Memory B cell (primary cell): ENCODE data around the gene NDUFA9.

Experiments
- ATAC-seq: fragments of 150-1000 bp; cut with Tn5 transposase; 2 replicates; pipeline ENCODE4 v1.10.0; 2021; ENCODE audit warnings: low read depth, mild to moderate bottlenecking, moderate library complexity
- DNase-seq, 2 donors: peaks; one replicate each; pipeline ENCODE4 v3.0.0; 2022; ENCODE audit warnings: low spot score in 2 of 2
- H3K27ac Mint-ChIP-seq: one replicate; pipeline ENCODE4 v1.8.0; 2022; ENCODE audit warnings: mild to moderate bottlenecking, moderate library complexity, mixed read lengths
- H3K27me3 Mint-ChIP-seq: one replicate; pipeline ENCODE4 v1.8.0; 2022; ENCODE audit warnings: mixed read lengths
- H3K36me3 Mint-ChIP-seq: one replicate; pipeline ENCODE4 v1.8.0; 2022; ENCODE audit warnings: mild to moderate bottlenecking, mixed read lengths
- H3K4me1 Mint-ChIP-seq: one replicate; pipeline ENCODE4 v1.8.0; 2022; ENCODE audit warnings: mixed read lengths
- H3K4me3 Mint-ChIP-seq: one replicate; pipeline ENCODE4 v1.8.0; 2022; ENCODE audit warnings: mild to moderate bottlenecking, moderate library complexity, mixed read lengths
- H3K9me3 Mint-ChIP-seq: one replicate; pipeline ENCODE4 v1.8.0; 2022; ENCODE audit warnings: mixed read lengths

Gene NDUFA9

GRCh38 chr12:4648501-4649357 lies at the start of gene NDUFA9, which contains the start of gene AKAP3:
Gene NDUFA9, plus strand, starts transcription at chr12:4649114. Its CDS starts 13 bp downstream, at chr12:4649127.
Gene AKAP3, minus strand, starts transcription at chr12:4649051. Its CDS starts 10,855 bp downstream, at chr12:4638196.
- peaks cover 29% of the 10 kb centered on the region for H3K4me1 Mint-ChIP-seq
- peaks cover 4% of the 10 kb centered on the region for H3K36me3 Mint-ChIP-seq
- peak; percentile 87 for ATAC-seq
- peak; percentile 58 to 72 for DNase-seq
- H3K27ac Mint-ChIP-seq, result peak within 1 kb of the TSS; percentile 92
- no peaks in the 10 kb centered on the region for H3K9me3 Mint-ChIP-seq
- H3K27me3 Mint-ChIP-seq, result no peaks in the 10 kb centered on the region
- peak within 1 kb of the TSS; percentile 98 for H3K4me3 Mint-ChIP-seq

DNA sequence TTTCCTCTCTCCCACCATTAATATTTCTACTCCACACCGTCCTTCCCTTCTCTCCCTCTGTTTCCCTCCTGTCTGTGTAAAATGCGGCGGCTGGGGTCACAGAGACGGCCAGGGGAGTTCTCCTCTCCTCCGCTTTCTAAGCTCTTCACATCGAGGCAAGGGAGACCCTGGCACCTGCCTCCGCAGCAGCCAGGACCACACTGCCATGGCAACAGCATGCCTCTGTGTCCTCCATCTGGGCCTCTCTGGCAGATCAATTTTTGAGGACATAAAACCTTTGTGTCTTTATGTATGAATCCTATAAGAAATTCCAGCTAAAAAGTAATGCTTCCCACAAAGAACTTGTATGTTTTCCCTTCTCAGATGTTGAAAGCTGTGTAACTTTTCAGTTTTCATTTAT lies 45.5 kb upstream of the NDUFA9 start:
- Mint-ChIP-seq H3K4me3 (no peak overlapping the region), H3K36me3 (peaks cover 9% of the 10 kb centered on the region), H3K27me3 (no peaks in the 10 kb centered on the region), H3K27ac (no peak overlapping the region), H3K4me1 (peaks cover 20% of the 10 kb centered on the region), H3K9me3 (no peaks in the 10 kb centered on the region)
- DNase-seq (no peak), ATAC-seq (no peak)

DNA sequence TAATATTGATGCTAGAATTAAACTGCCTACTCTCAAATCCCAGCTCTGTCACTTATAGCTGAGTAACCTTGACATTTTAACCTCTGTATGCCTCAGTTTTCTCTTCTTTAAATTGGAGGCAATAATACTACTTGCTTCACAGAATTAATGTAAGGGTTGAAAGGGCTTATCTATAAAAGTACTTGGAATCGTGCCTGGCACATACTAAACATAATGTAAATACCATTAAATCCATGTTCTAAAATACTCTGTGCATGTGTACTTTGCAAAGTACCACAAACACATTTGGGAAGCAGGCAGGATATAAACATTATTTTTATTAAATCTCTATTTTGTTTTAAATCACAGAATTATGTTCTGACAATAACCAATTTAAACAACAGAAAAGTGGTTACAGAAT lies 45.0 kb upstream of the NDUFA9 start:
- ATAC-seq (no peak), DNase-seq (no peak)
- H3K27ac Mint-ChIP-seq, result no peak overlapping the region
- H3K27me3 Mint-ChIP-seq, result no peaks in the 10 kb centered on the region
- H3K9me3 Mint-ChIP-seq, result no peaks in the 10 kb centered on the region
- H3K36me3 Mint-ChIP-seq, result peaks cover 9% of the 10 kb centered on the region
- peaks cover 20% of the 10 kb centered on the region for H3K4me1 Mint-ChIP-seq
- no peak overlapping the region for H3K4me3 Mint-ChIP-seq

DNA sequence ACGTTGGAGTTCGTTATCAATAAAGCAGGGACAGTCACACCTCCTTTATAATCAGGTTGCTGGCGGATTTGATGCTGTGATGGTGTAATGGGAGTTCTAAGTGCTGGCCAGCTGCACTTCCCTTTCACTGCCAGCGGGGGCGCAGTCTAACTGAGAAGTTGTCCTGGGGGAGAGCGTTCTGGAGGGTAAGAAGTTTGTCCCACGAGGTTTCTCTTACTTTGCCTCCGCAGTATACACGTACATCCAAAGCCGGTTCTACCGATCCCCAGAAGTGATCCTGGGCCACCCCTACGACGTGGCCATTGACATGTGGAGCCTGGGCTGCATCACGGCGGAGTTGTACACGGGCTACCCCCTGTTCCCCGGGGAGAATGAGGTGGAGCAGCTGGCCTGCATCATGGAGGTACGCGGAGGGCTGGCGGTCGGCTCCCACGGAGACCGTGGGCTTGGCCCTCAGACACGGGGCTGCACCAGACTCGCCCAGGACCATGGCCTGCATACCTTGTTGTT lies 44.2 kb upstream of the NDUFA9 start:
- H3K27me3 Mint-ChIP-seq, result no peaks in the 10 kb centered on the region
- H3K4me3 Mint-ChIP-seq, result peak overlapping the region; percentile 97
- no peaks in the 10 kb centered on the region for H3K9me3 Mint-ChIP-seq
- H3K4me1 Mint-ChIP-seq, result peaks cover 20% of the 10 kb centered on the region
- peak; percentile 94 for ATAC-seq
- H3K27ac Mint-ChIP-seq, result peak overlapping the region; percentile 83
- DNase-seq, result peak; percentile 77
- H3K36me3 Mint-ChIP-seq, result peaks cover 13% of the 10 kb centered on the region

DNA sequence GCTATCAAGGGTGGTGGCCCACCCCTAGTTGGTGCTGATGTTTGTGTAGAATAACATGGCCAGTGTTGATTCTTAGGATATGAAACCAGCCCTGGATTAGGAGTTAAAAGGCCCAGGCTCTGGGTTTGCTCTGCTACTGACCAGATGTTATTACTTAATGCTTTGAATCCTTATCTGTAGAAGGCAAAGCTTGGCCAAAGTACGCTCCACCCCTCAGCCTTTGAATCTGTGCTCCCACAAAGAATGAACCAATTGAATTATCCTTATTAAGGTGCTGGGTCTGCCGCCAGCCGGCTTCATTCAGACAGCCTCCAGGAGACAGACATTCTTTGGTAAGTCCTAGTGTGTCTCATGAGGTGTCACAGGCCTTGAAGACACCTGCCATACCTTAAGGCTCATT lies 41.9 kb upstream of the NDUFA9 start:
- Mint-ChIP-seq H3K9me3 (no peaks in the 10 kb centered on the region), H3K27me3 (no peaks in the 10 kb centered on the region), H3K4me1 (peaks cover 20% of the 10 kb centered on the region), H3K4me3 (no peak overlapping the region), H3K27ac (no peak overlapping the region), H3K36me3 (peaks cover 23% of the 10 kb centered on the region)
- DNase-seq (no peak), ATAC-seq (no peak)

DNA sequence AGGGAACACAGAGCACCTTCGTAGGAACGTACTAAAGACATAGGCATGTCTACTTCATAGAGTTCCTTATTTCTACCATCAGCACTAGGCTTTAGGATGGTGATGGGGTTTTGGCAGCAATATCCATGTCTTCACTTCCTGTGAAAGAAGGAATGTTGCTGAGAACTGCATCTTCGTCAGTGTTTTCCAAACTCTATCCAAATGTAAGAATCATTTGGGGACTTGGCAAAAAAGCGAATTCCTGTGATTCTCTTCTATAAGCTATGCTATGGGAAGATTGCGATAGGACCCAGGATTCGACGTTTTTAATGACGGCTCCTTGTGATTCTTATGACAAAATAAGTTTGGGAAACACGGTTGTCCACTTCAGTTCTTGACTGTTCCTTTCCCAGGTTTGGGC lies 39.8 kb upstream of the NDUFA9 start:
- Mint-ChIP-seq H3K4me3 (no peak overlapping the region), H3K36me3 (peaks cover 35% of the 10 kb centered on the region), H3K9me3 (no peaks in the 10 kb centered on the region), H3K27me3 (no peaks in the 10 kb centered on the region), H3K27ac (no peak overlapping the region), H3K4me1 (peaks cover 20% of the 10 kb centered on the region)
- ATAC-seq, result no peak
- DNase-seq, result no peak

GRCh38 chr12:4610481-4610880 lies 38.4 kb upstream of the NDUFA9 start:
- H3K36me3 Mint-ChIP-seq, result peaks cover 47% of the 10 kb centered on the region
- no peaks in the 10 kb centered on the region for H3K9me3 Mint-ChIP-seq
- DNase-seq (no peak), ATAC-seq (no peak)
- H3K4me1 Mint-ChIP-seq, result peaks cover 13% of the 10 kb centered on the region
- H3K27me3 Mint-ChIP-seq, result no peaks in the 10 kb centered on the region
- H3K27ac Mint-ChIP-seq, result no peak overlapping the region
- H3K4me3 Mint-ChIP-seq, result no peak overlapping the region

DNA sequence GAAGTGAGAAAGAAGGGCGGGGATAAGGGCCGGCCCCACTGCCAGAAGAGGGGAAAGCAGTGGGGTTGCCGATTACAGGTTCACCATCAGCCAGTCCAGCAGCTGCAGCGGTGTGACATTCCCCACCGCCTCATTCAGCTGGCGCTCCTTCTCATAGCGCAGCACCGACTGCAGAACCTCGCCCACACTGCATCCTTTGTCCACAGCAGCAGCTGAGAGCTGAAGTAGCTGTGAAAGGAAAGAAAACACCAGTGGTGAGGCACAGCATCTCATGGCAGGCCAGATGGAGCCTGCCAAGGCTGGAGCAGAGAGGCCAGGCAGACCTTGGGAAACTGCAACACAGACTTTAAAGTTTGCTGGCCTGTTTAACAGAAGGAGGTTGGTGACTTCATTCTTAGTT lies 33.2 kb upstream of the NDUFA9 start:
- H3K27me3 Mint-ChIP-seq, result no peaks in the 10 kb centered on the region
- H3K4me1 Mint-ChIP-seq, result no peaks in the 10 kb centered on the region
- ATAC-seq (no peak), DNase-seq (no peak)
- H3K4me3 Mint-ChIP-seq, result no peak overlapping the region
- H3K27ac Mint-ChIP-seq, result no peak overlapping the region
- H3K36me3 Mint-ChIP-seq, result peaks cover 31% of the 10 kb centered on the region
- no peaks in the 10 kb centered on the region for H3K9me3 Mint-ChIP-seq

GRCh38 chr12:4621511-4621910 lies 27.4 kb upstream of the NDUFA9 start:
- Mint-ChIP-seq H3K36me3 (no peaks in the 10 kb centered on the region), H3K27me3 (peaks cover 2% of the 10 kb centered on the region), H3K9me3 (peaks cover 4% of the 10 kb centered on the region), H3K4me3 (no peak overlapping the region), H3K4me1 (peaks cover 4% of the 10 kb centered on the region), H3K27ac (no peak overlapping the region)
- DNase-seq (no peak), ATAC-seq (no peak)

GRCh38 chr12:4626543-4626942 lies 22.4 kb upstream of the NDUFA9 start:
- Mint-ChIP-seq H3K27ac (no peak overlapping the region), H3K9me3 (peaks cover 4% of the 10 kb centered on the region), H3K4me1 (peaks cover 4% of the 10 kb centered on the region), H3K36me3 (no peaks in the 10 kb centered on the region), H3K27me3 (peaks cover 6% of the 10 kb centered on the region), H3K4me3 (no peak overlapping the region)
- DNase-seq (no peak), ATAC-seq (no peak)

GRCh38 chr12:4628406-4628805 lies 20.5 kb upstream of the NDUFA9 start:
- Mint-ChIP-seq H3K4me1 (no peaks in the 10 kb centered on the region), H3K27ac (no peak overlapping the region)

DNA sequence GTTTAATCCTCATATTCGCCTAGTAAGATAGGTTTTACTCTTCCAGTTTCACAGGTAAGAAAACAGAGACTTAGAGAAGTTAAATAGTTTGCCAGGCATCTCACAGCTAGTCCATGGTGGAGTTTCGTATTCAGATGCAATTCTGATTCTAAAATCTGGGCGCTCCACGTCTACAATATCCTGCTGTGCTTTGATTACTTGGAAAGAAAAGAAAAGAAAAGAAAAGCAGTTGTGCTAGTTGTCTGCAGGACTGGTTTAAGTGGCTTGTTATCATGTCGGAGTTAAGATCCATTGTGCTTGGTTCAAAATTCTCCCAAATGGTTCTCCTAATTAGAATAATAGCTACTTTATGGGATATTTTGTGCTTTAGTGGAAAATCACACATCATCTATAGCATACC lies 18.7 kb upstream of the NDUFA9 start:
- peaks cover 4% of the 10 kb centered on the region for H3K27me3 Mint-ChIP-seq
- H3K4me3 Mint-ChIP-seq, result no peak overlapping the region
- H3K9me3 Mint-ChIP-seq, result no peaks in the 10 kb centered on the region
- H3K4me1 Mint-ChIP-seq, result no peaks in the 10 kb centered on the region
- ATAC-seq (no peak), DNase-seq (no peak)
- no peak overlapping the region for H3K27ac Mint-ChIP-seq
- no peaks in the 10 kb centered on the region for H3K36me3 Mint-ChIP-seq

More at GRCh38 chr12:4628406-4628805, 20.5 kb upstream of the NDUFA9 start:
- no peak for ATAC-seq
- Mint-ChIP-seq H3K36me3 (no peaks in the 10 kb centered on the region), H3K9me3 (peaks cover under 1% of the 10 kb centered on the region), H3K27me3 (peaks cover 4% of the 10 kb centered on the region), H3K4me3 (no peak overlapping the region)
- DNase-seq, result no peak

GRCh38 chr12:4643747-4644146 lies 5.2 kb upstream of the NDUFA9 start:
- Mint-ChIP-seq H3K27ac (peak overlapping the region; percentile 82), H3K27me3 (no peaks in the 10 kb centered on the region), H3K36me3 (no peaks in the 10 kb centered on the region), H3K4me1 (peaks cover 11% of the 10 kb centered on the region), H3K9me3 (no peaks in the 10 kb centered on the region), H3K4me3 (peak overlapping the region; percentile 39)
- ATAC-seq (peak; percentile 71), DNase-seq (peak in 1 of 2 donors; percentile 23)

GRCh38 chr12:4645023-4645422 lies 3.9 kb upstream of the NDUFA9 start:
- ATAC-seq (no peak), DNase-seq (no peak)
- Mint-ChIP-seq H3K9me3 (no peaks in the 10 kb centered on the region), H3K4me3 (no peak overlapping the region), H3K27me3 (no peaks in the 10 kb centered on the region), H3K27ac (no peak overlapping the region), H3K4me1 (peaks cover 17% of the 10 kb centered on the region), H3K36me3 (no peaks in the 10 kb centered on the region)
